ACC112 (cell line): ENCODE data around the gene SIRT5.

ENCODE experiments used
- H2AFZ ChIP-seq: fragments of 200-600 bp; sonication (generic); one replicate; pipeline ENCODE4 v1.6.0; 2017; ENCODE audit warnings: antibody characterized with exemption, low read length; ENCODE audit not compliant: unreplicated experiment
- H3K27ac ChIP-seq: fragments of 200-600 bp; sonication (generic); 2 replicates; pipeline ENCODE4 v1.5.1; 2014; ENCODE audit warnings: low read depth, mild to moderate bottlenecking, antibody characterized with exemption, low read length, moderate library complexity
- H3K27me3 ChIP-seq: fragments of 200-600 bp; sonication (generic); 2 replicates; pipeline ENCODE4 v1.6.1; 2014; ENCODE audit warnings: mild to moderate bottlenecking, antibody characterized with exemption, low read length, moderate library complexity, mixed read lengths; ENCODE audit not compliant: insufficient read depth
- H3K36me3 ChIP-seq: fragments of 200-600 bp; sonication (generic); 2 replicates; pipeline ENCODE4 v1.6.1; 2016; ENCODE audit warnings: mild to moderate bottlenecking, antibody characterized with exemption, low read length, moderate library complexity, mixed read lengths; ENCODE audit not compliant: insufficient read depth
- H3K4me1 ChIP-seq: fragments of 200-600 bp; sonication (generic); one replicate; pipeline ENCODE4 v1.6.1; 2016; ENCODE audit warnings: low read length, mixed read lengths; ENCODE audit not compliant: insufficient read depth, unreplicated experiment, control insufficient read depth
- H3K4me3 ChIP-seq: fragments of 200-600 bp; sonication (generic); 2 replicates; pipeline ENCODE4 v1.5.1; 2014; ENCODE audit warnings: mild to moderate bottlenecking, low read depth, low read length
- H3K79me2 ChIP-seq: fragments of 200-600 bp; sonication (generic); one replicate; pipeline ENCODE4 v1.6.0; 2016; ENCODE audit warnings: low read length; ENCODE audit not compliant: control insufficient read depth, unreplicated experiment, insufficient read depth

SIRT5 gene

DNA sequence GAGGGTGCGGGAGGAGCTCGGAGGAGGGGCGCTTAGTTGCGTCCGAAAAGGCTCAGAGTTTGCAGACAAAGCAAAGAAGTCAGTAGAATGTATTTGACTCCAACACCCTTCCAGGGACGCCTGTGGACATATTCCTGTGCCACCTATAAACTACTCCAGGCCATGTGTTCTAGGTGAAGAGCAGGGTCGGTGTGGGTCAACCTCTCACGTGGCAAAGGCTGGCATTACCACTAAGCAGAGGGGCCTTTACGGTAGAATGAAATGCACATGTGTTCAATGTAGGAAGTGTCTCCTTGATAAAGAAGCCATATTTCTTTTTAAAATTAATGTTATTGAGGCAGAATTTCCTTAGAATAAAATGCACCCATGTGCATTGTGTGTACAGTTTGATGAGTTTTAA lies 15.4 kb downstream of the SIRT5 start:
- no peak overlapping the region for H3K4me3 ChIP-seq
- H3K79me2 ChIP-seq, result no peaks in the 10 kb centered on the region
- H3K4me1 ChIP-seq, result no peaks in the 10 kb centered on the region
- no peaks in the 10 kb centered on the region for H3K27me3 ChIP-seq
- peaks cover 11% of the 10 kb centered on the region; the same call in 1 of the 2 replicates for H3K36me3 ChIP-seq
- no peak overlapping the region for H3K27ac ChIP-seq
- H2AFZ ChIP-seq, result no peak overlapping the region

GRCh38 chr6:13590574-13591153 lies 16.3 kb downstream of the SIRT5 start:
- Histone ChIP-seq H2AFZ (no peak overlapping the region), H3K36me3 (peaks cover 11% of the 10 kb centered on the region; the same call in 1 of the 2 replicates)

DNA sequence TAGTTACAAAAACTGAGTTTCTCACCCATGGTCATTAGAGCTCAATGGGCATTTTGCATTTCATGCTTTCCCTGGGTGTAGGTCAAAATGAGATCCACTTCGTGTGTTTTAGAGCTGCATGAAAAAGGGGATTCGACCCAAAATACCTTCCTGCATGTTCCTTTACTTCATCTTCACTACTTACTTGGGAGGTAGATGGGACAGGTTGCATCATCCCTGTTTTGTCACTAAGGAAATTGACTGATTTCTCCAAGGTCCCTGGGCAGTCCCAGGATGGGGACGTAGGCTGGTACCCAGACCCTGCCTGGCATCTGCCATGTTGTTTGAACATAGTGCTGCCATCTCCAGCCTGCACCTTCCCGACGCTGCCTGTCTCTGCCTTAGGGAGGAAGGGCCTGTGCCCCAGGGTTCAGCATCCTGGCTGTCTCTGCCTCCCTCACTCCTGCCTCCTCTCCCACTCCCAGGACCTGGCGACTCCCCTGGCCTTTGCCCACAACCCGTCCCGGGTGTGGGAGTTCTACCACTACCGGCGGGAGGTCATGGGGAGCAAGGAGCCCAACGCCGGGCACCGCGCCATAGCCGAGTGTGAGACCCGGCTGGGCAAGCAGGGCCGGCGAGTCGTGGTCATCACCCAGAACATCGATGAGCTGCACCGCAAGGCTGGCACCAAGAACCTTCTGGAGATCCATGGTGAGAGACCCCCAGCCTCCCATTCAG lies 17.0 kb downstream of the SIRT5 start:
- Histone ChIP-seq H2AFZ (no peak overlapping the region), H3K27ac (no peak overlapping the region), H3K36me3 (peaks cover 11% of the 10 kb centered on the region; the same call in 1 of the 2 replicates), H3K4me3 (no peak overlapping the region), H3K27me3 (no peaks in the 10 kb centered on the region), H3K4me1 (no peaks in the 10 kb centered on the region), H3K79me2 (no peaks in the 10 kb centered on the region)

More at GRCh38 chr6:13590574-13591153, 16.3 kb downstream of the SIRT5 start:
- H3K79me2 ChIP-seq, result no peaks in the 10 kb centered on the region
- H3K27me3 ChIP-seq, result no peaks in the 10 kb centered on the region
- H3K4me3 ChIP-seq, result no peak overlapping the region
- H3K4me1 ChIP-seq, result no peaks in the 10 kb centered on the region
- H3K27ac ChIP-seq, result no peak overlapping the region

DNA sequence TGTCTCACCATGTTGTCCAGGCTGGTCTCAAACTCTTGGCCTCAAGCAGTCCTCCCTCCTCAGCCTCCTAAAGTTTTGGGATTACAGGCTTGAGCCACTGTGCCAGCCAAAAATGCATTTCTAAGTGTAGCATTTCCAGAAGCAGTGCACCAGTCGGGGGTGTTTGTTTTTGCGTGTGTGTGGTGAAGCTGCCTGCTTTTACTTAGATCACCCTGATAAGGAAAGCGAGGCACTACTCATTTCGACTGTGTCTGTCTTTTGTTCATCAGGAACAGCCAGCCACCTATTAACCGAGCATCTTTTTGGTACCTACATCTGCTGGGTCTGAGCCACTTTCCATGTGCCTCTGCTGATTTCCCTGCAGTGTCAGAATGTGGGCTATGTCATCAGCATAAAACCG lies 18.7 kb downstream of the SIRT5 start:
- peaks cover 13% of the 10 kb centered on the region; the same call in 1 of the 2 replicates for H3K36me3 ChIP-seq

DNA sequence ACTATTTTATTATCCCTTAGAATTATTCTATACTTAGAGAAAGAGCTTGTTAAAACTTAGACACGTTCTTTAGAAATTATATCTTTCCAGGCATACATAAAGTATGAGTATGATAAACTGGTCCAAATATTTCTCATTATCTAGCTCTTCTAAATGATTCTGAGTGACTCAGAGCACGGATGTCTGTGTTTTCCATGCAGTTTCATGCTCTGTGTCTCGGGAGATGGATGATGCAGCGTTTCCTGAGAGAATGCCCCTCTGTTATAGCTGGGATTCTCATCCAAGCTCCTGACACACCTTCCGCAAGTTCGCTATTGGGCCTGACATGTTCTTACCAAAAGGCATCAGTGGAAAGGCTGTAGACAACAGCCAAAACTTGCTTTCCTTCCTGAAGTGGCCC lies 19.3 kb downstream of the SIRT5 start:
- Histone ChIP-seq H3K27ac (no peak overlapping the region), H3K36me3 (peaks cover 13% of the 10 kb centered on the region; the same call in 1 of the 2 replicates), H3K79me2 (no peaks in the 10 kb centered on the region), H3K4me3 (no peak overlapping the region), H2AFZ (no peak overlapping the region), H3K4me1 (no peaks in the 10 kb centered on the region), H3K27me3 (no peaks in the 10 kb centered on the region)

More for the DNA sequence above, 18.7 kb downstream of the SIRT5 start:
- no peak overlapping the region for H3K4me3 ChIP-seq
- H2AFZ ChIP-seq, result no peak overlapping the region
- H3K79me2 ChIP-seq, result no peaks in the 10 kb centered on the region
- no peak overlapping the region for H3K27ac ChIP-seq
- H3K27me3 ChIP-seq, result no peaks in the 10 kb centered on the region
- no peaks in the 10 kb centered on the region for H3K4me1 ChIP-seq

GRCh38 chr6:13597073-13597472 lies 22.7 kb downstream of the SIRT5 start:
- Histone ChIP-seq H2AFZ (no peak overlapping the region), H3K79me2 (no peaks in the 10 kb centered on the region), H3K4me3 (no peak overlapping the region), H3K27me3 (no peaks in the 10 kb centered on the region), H3K36me3 (peaks cover 20% of the 10 kb centered on the region), H3K4me1 (no peaks in the 10 kb centered on the region), H3K27ac (no peak overlapping the region)

DNA sequence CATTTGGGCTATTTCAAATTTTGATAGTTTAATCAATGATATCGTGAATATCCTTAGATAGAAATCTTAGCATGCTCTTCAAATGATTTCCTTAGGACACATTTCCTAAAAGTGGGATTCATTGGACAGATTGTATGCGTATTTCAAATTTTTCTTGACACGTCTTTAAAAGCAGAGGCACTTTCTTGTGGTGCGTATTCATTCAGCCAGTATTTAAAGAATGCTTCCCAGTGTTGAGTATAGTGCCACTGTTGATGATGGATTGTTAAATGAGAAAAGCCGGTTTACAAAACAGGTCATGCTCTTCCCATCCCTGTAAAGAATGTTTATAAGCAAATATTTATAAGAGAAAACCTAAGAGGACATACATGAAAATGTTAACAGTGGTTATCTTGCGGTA lies 25.6 kb downstream of the SIRT5 start:
- H3K27me3 ChIP-seq, result no peaks in the 10 kb centered on the region
- no peak overlapping the region for H3K4me3 ChIP-seq
- peaks cover 26% of the 10 kb centered on the region for H3K36me3 ChIP-seq
- H3K27ac ChIP-seq, result no peak overlapping the region
- H3K79me2 ChIP-seq, result no peaks in the 10 kb centered on the region
- no peak overlapping the region for H2AFZ ChIP-seq
- H3K4me1 ChIP-seq, result no peaks in the 10 kb centered on the region

GRCh38 chr6:13604135-13604534 lies 29.7 kb downstream of the SIRT5 start:
- H3K36me3 ChIP-seq, result peaks cover 20% of the 10 kb centered on the region

GRCh38 chr6:13604546-13605416 lies 30.4 kb downstream of the SIRT5 start:
- Histone ChIP-seq H2AFZ (no peak overlapping the region), H3K79me2 (no peaks in the 10 kb centered on the region), H3K27ac (no peak overlapping the region), H3K27me3 (no peaks in the 10 kb centered on the region), H3K4me3 (no peak overlapping the region), H3K36me3 (peaks cover 20% of the 10 kb centered on the region), H3K4me1 (no peaks in the 10 kb centered on the region)

More at GRCh38 chr6:13604135-13604534, 29.7 kb downstream of the SIRT5 start:
- H3K4me1 ChIP-seq, result no peaks in the 10 kb centered on the region
- no peaks in the 10 kb centered on the region for H3K79me2 ChIP-seq
- no peak overlapping the region for H3K4me3 ChIP-seq
- no peak overlapping the region for H2AFZ ChIP-seq
- no peaks in the 10 kb centered on the region for H3K27me3 ChIP-seq
- no peak overlapping the region for H3K27ac ChIP-seq

GRCh38 chr6:13605634-13606033 lies 31.2 kb downstream of the SIRT5 start:
- no peak overlapping the region for H2AFZ ChIP-seq
- peaks cover 18% of the 10 kb centered on the region for H3K36me3 ChIP-seq
- H3K79me2 ChIP-seq, result no peaks in the 10 kb centered on the region
- no peak overlapping the region for H3K27ac ChIP-seq
- H3K27me3 ChIP-seq, result no peaks in the 10 kb centered on the region
- H3K4me3 ChIP-seq, result no peak overlapping the region
- no peaks in the 10 kb centered on the region for H3K4me1 ChIP-seq
